Hepatocyte (in vitro differentiated cells): Measurements from ENCODE around the gene MBLAC2.

Source experiments
- EZH2 ChIP-seq: fragments of 200-600 bp; sonication (generic); IDR thresholded peaks from 2 replicates; pipeline ENCODE4 v1.6.1; 2016; ENCODE audit warnings: antibody characterized with exemption, mild to moderate bottlenecking, borderline replicate concordance
- TF ChIP-seq, protein P1 (sequence below): fragments of 200-600 bp; sonication (generic); IDR thresholded peaks from 2 replicates; pipeline ENCODE4 v1.5.1; 2016; ENCODE audit warnings: antibody characterized with exemption, mild to moderate bottlenecking; ENCODE audit not compliant: poor library complexity

DNA sequence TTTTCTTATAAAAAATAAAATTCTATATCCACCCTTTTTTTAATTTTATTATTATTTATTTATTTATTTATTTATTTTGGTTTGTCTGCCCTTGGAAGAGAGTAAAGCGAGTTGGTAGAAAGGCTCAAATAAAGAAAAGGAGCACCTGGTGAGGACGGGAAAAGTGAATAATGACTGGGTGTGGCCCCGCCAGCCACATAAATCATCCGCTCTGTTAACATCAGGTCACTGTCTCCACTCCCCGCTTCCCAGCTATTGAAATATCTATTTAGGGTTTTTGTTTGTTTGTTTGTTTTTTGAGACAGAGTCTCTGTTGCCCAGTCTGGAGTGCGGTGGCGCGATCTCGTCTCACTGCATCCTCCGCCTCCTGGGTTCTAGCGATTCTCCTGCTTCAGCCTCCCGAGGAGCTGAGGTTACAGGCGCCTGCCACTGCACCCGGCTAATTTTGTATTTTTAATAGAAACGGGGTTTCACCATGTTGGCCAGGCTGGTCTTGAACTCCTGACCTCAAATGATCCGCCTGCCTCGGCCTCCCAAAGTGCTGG is 937 bp upstream of the MBLAC2 start:
- TF ChIP-seq, protein P1, sequence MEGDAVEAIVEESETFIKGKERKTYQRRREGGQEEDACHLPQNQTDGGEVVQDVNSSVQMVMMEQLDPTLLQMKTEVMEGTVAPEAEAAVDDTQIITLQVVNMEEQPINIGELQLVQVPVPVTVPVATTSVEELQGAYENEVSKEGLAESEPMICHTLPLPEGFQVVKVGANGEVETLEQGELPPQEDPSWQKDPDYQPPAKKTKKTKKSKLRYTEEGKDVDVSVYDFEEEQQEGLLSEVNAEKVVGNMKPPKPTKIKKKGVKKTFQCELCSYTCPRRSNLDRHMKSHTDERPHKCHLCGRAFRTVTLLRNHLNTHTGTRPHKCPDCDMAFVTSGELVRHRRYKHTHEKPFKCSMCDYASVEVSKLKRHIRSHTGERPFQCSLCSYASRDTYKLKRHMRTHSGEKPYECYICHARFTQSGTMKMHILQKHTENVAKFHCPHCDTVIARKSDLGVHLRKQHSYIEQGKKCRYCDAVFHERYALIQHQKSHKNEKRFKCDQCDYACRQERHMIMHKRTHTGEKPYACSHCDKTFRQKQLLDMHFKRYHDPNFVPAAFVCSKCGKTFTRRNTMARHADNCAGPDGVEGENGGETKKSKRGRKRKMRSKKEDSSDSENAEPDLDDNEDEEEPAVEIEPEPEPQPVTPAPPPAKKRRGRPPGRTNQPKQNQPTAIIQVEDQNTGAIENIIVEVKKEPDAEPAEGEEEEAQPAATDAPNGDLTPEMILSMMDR, result no peak
- TF ChIP-seq EZH2, result no peak
